Left ventricle myocardium inferior (tissue), 1 donor: ENCODE data around the gene LRIG3. TPM values are rescaled to one million over a fixed set of nuclear protein-coding genes. Genes with fewer than 3 reads are reported as not detected.

ENCODE experiments used
- DNase-seq: peaks from one replicate; pipeline ENCODE4 v3.0.0-alpha.2; 2020
- H3K27ac ChIP-seq: fragments of 200-600 bp; replicated peaks from 2 replicates; pipeline ENCODE4 v1.8.0; 2021
- H3K27me3 ChIP-seq: fragments of 200-600 bp; 2 replicates; pipeline ENCODE4 v1.8.0; 2021; ENCODE audit warnings: low read depth
- H3K36me3 ChIP-seq: fragments of 200-600 bp; 2 replicates; pipeline ENCODE4 v1.8.0; 2021
- H3K4me1 ChIP-seq: fragments of 200-600 bp; 2 replicates; pipeline ENCODE4 v1.8.0; 2021
- H3K4me3 ChIP-seq: fragments of 200-600 bp; 2 replicates; pipeline ENCODE4 v1.8.0; 2021; ENCODE audit warnings: mild to moderate bottlenecking, moderate library complexity
- H3K9me3 ChIP-seq: fragments of 200-600 bp; replicated peaks from 2 replicates; pipeline ENCODE4 v1.8.0; 2021
- intact Hi-C: fragments of 100-400 bp; cut with micrococcal nuclease; formaldehyde crosslinking; loops from one replicate; pipeline ENCODE4 v1.11.0; 2022
- total RNA-seq: library from RNA; stranded (reverse); fragmentation: NEBNext Ultra II Directional; extraction: Animal tissue kit (Norgen Biotek cat#: 25700); gene quantifications from one replicate; pipeline ENCODE4 v1.2.1, GENCODE V29; 2021
- TF ChIP-seq, protein P1 (sequence below): fragments of 200-600 bp; IDR thresholded peaks from 2 replicates; pipeline ENCODE4 v1.8.0; 2021; ENCODE audit warnings: antibody characterized with exemption, mild to moderate bottlenecking, borderline replicate concordance
- donor health status: DM: no; HTN: yes; CAD: no; lungs with severe emphysema.

Gene LRIG3
- total RNA-seq, 1 donor from 2014 or later: 4.5 TPM

DNA sequence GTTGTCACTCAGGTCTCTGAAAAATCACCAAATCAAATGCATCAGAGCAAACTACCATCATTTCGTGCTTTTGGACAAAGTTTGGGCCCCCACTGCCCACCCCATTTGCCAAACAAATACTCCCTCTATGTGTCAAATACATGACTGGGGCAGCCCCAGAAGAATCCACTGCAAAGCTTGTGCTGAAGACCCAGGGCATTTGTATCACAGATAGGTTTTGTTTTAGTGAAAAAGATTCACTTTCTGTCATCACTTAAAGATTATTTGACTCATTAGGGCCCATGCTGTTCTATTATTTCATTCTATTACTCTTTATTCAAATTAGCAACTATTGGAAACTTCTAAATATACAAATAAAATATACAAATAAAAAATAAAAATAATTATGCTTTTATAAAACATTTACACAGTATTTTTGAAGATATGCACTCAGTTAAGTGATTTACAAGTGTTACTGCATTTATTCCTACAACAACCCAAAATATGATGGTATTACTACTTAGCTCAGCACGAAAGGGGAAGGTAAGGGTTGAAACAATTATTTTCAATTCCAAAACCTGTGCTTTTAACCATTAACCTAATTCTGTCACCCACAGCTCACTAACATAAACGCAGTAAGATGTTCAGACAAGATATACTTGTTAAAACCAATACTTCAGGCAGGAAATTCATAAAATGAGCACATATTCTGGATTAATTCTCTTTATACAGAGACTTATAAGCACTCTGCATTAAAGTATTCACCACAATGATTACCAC, 36.5 kb downstream of the LRIG3 start:
- Histone ChIP-seq H3K4me3 (no peak overlapping the region), H3K9me3 (no peaks in the 10 kb centered on the region), H3K36me3 (peaks cover 80% of the 10 kb centered on the region), H3K4me1 (peaks cover 15% of the 10 kb centered on the region), H3K27ac (no peak overlapping the region), H3K27me3 (no peaks in the 10 kb centered on the region)
- no peak for DNase-seq
- intact Hi-C loops: no loop called here
- TF ChIP-seq, protein P1, sequence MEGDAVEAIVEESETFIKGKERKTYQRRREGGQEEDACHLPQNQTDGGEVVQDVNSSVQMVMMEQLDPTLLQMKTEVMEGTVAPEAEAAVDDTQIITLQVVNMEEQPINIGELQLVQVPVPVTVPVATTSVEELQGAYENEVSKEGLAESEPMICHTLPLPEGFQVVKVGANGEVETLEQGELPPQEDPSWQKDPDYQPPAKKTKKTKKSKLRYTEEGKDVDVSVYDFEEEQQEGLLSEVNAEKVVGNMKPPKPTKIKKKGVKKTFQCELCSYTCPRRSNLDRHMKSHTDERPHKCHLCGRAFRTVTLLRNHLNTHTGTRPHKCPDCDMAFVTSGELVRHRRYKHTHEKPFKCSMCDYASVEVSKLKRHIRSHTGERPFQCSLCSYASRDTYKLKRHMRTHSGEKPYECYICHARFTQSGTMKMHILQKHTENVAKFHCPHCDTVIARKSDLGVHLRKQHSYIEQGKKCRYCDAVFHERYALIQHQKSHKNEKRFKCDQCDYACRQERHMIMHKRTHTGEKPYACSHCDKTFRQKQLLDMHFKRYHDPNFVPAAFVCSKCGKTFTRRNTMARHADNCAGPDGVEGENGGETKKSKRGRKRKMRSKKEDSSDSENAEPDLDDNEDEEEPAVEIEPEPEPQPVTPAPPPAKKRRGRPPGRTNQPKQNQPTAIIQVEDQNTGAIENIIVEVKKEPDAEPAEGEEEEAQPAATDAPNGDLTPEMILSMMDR: no peak

DNA sequence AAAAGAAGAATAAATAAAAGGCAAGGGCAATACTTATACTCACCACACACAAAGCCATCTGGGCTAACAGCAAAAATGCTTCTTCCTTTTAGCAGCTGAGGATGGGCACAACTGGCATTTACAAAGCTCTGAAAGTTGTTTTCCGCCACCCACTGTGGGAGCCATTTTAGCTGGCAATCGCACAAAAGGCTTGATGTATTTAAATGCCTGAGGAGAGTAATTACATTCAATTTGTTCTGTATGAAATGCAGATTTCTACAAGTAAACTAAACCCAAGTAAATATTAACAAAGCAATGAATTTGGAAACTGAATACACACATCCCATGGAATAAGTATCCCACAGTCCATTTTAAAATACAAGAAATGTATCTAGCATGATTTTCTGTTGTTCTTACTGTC, 37.5 kb downstream of the LRIG3 start:
- no peaks in the 10 kb centered on the region for H3K9me3 ChIP-seq
- H3K4me1 ChIP-seq: peaks cover 6% of the 10 kb centered on the region
- no peak for DNase-seq
- H3K4me3 ChIP-seq: no peak overlapping the region
- TF ChIP-seq, protein P1: no peak
- intact Hi-C loops: no loop called here
- no peaks in the 10 kb centered on the region for H3K27me3 ChIP-seq
- no peak overlapping the region for H3K27ac ChIP-seq
- peaks cover 86% of the 10 kb centered on the region for H3K36me3 ChIP-seq

DNA sequence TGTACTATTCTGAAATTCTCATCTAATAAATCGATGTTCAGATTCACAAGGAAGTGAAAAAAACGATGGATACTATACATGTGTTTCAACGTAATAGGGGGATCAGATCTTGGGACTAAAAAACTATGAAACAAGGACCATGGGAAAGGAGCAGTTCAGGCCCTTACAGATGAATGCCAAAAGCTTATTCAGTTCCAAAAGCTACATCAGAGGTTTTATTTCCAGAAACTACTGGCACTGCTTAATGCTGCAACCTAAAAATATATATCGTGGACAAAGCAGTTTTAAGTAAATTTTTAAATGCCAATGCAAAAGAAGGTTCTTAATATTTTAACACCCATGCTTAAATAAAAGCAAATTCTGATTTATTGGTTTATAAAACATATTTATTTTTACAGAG, 38.5 kb downstream of the LRIG3 start:
- Histone ChIP-seq H3K27me3 (no peaks in the 10 kb centered on the region), H3K9me3 (no peaks in the 10 kb centered on the region), H3K27ac (no peak overlapping the region), H3K36me3 (peaks cover 88% of the 10 kb centered on the region), H3K4me1 (peaks cover 4% of the 10 kb centered on the region), H3K4me3 (no peak overlapping the region)
- intact Hi-C loops: no loop called here
- DNase-seq: no peak
- TF ChIP-seq, protein P1: no peak

DNA sequence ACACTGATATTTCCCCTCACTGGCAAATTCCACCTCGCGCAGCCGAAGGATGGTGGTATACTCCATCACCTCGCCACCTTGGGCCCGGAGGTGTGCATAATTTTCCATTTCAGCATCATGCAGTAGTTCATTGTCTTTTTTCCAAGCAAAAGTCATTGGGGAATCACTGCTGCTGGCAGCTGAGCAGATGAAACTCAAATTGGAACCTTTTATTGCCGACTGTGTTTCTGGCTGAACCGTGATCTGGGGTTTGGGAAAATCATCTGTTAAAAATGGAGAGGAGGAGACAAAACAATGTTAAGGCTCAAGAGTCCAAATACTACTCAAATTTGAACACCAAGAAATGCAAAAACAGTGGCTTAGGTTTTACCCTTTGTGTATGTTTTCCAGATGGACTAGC, 39.7 kb downstream of the LRIG3 start:
- no peaks in the 10 kb centered on the region for H3K9me3 ChIP-seq
- peaks cover 88% of the 10 kb centered on the region for H3K36me3 ChIP-seq
- intact Hi-C loops: no loop called here
- TF ChIP-seq, protein P1: no peak
- H3K27ac ChIP-seq: no peak overlapping the region
- H3K27me3 ChIP-seq: no peaks in the 10 kb centered on the region
- no peak for DNase-seq
- H3K4me3 ChIP-seq: no peak overlapping the region
- H3K4me1 ChIP-seq: peaks cover 4% of the 10 kb centered on the region

DNA sequence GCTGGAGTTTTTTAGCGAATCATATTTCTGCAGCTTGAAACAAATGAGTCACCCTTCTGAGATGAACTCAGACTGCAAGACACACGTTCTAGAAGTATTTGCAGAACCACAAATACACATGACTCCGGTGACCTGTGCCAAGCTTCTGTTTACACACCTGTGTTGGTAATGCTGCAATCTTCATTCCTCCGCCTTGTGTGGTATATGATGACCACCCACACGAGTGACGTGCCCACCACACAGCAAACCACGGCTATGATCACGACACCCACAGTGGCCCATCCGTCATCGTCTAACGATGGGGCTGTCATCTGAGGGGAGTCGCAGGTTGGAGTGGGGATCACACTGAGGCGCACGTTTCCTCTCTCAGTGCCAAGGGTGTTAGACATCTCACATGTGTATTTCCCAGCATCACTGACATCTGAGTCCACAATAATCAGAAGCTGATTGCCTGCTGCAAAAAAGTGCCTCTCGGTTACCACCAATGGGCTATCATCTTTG, 43.0 kb downstream of the LRIG3 start:
- H3K27ac ChIP-seq: no peak overlapping the region
- H3K36me3 ChIP-seq: peaks cover 95% of the 10 kb centered on the region
- TF ChIP-seq, protein P1: no peak
- DNase-seq: no peak
- H3K9me3 ChIP-seq: no peaks in the 10 kb centered on the region
- H3K4me3 ChIP-seq: no peak overlapping the region
- no peaks in the 10 kb centered on the region for H3K27me3 ChIP-seq
- peaks cover 4% of the 10 kb centered on the region for H3K4me1 ChIP-seq
- intact Hi-C loops: no loop called here
